ENCODE results near the gene TRAPPC6A.

The TRAPPC6A gene

GRCh38 chr19:45133661-45134060 lies 44.4 kb downstream of the TRAPPC6A start:
- Histone ChIP-seq H3K9me3 (ENCODE audit: control insufficient read depth in 1 of 2, low read length in 2 of 2) (no peaks in the 10 kb centered on the region), H3K27ac (ENCODE audit: low read length) (no peak overlapping the region), H3K4me3 (ENCODE audit: low read depth in 1 of 2, low read length in 2 of 2) (no peak overlapping the region), H3K36me3 (ENCODE audit: control insufficient read depth in 1 of 2, insufficient read depth in 2 of 2, low read length in 2 of 2) (peaks cover 0 to 3% of the 10 kb centered on the region in 2 donors), H3K4me1 (ENCODE audit: control insufficient read depth in 1 of 2, insufficient read depth in 2 of 2, low read length in 2 of 2) (peaks cover 3 to 11% of the 10 kb centered on the region in 2 donors), H3K27me3 (ENCODE audit: low read depth, low read length) (no peaks in the 10 kb centered on the region)

GRCh38 chr19:45130888-45131615 lies 47.0 kb downstream of the TRAPPC6A start:
- H3K4me1 ChIP-seq (ENCODE audit: control insufficient read depth in 1 of 2, insufficient read depth in 2 of 2, low read length in 2 of 2): no peaks in the 10 kb centered on the region
- H3K4me3 ChIP-seq (ENCODE audit: low read depth in 1 of 2, low read length in 2 of 2): no peak overlapping the region
- H3K36me3 ChIP-seq (ENCODE audit: control insufficient read depth in 1 of 2, insufficient read depth in 2 of 2, low read length in 2 of 2): peaks cover 0 to 6% of the 10 kb centered on the region in 2 donors
- H3K9me3 ChIP-seq (ENCODE audit: control insufficient read depth in 1 of 2, low read length in 2 of 2): no peaks in the 10 kb centered on the region
- H3K27ac ChIP-seq (ENCODE audit: low read length): no peak overlapping the region
- H3K27me3 ChIP-seq (ENCODE audit: low read depth, low read length): no peaks in the 10 kb centered on the region

GRCh38 chr19:45130236-45130635 lies 47.8 kb downstream of the TRAPPC6A start:
- no peak overlapping the region for H3K27ac ChIP-seq (ENCODE audit: low read length)
- peaks cover 0 to 3% of the 10 kb centered on the region in 2 donors for H3K4me1 ChIP-seq (ENCODE audit: control insufficient read depth in 1 of 2, insufficient read depth in 2 of 2, low read length in 2 of 2)
- H3K36me3 ChIP-seq (ENCODE audit: control insufficient read depth in 1 of 2, insufficient read depth in 2 of 2, low read length in 2 of 2): peaks cover 0 to 6% of the 10 kb centered on the region in 2 donors
- H3K27me3 ChIP-seq (ENCODE audit: low read depth, low read length): no peaks in the 10 kb centered on the region
- H3K4me3 ChIP-seq (ENCODE audit: low read depth in 1 of 2, low read length in 2 of 2): no peak overlapping the region
- no peaks in the 10 kb centered on the region for H3K9me3 ChIP-seq (ENCODE audit: control insufficient read depth in 1 of 2, low read length in 2 of 2)

- Histone ChIP-seq H3K27ac (ENCODE audit: low read length) (no peak overlapping the region), H3K27me3 (ENCODE audit: low read depth, low read length) (no peaks in the 10 kb centered on the region), H3K4me3 (ENCODE audit: low read depth in 1 of 2, low read length in 2 of 2) (no peak overlapping the region), H3K9me3 (ENCODE audit: control insufficient read depth in 1 of 2, low read length in 2 of 2) (no peaks in the 10 kb centered on the region), H3K36me3 (ENCODE audit: control insufficient read depth in 1 of 2, insufficient read depth in 2 of 2, low read length in 2 of 2) (peaks cover 0 to 6% of the 10 kb centered on the region in 2 donors), H3K4me1 (ENCODE audit: control insufficient read depth in 1 of 2, insufficient read depth in 2 of 2, low read length in 2 of 2) (peaks cover 0 to 3% of the 10 kb centered on the region in 2 donors)
Measured at GRCh38 chr19:45128806-45129205, 49.2 kb downstream of the TRAPPC6A start.

- Histone ChIP-seq H3K9me3 (ENCODE audit: control insufficient read depth in 1 of 2, low read length in 2 of 2) (no peaks in the 10 kb centered on the region), H3K4me3 (ENCODE audit: low read depth in 1 of 2, low read length in 2 of 2) (no peak overlapping the region), H3K36me3 (ENCODE audit: control insufficient read depth in 1 of 2, insufficient read depth in 2 of 2, low read length in 2 of 2) (peaks cover 0 to 6% of the 10 kb centered on the region in 2 donors), H3K27me3 (ENCODE audit: low read depth, low read length) (no peaks in the 10 kb centered on the region), H3K4me1 (ENCODE audit: control insufficient read depth in 1 of 2, insufficient read depth in 2 of 2, low read length in 2 of 2) (peaks cover 0 to 3% of the 10 kb centered on the region in 2 donors), H3K27ac (ENCODE audit: low read length) (no peak overlapping the region)
Measured at GRCh38 chr19:45128146-45128545, 49.9 kb downstream of the TRAPPC6A start.

GRCh38 chr19:45126654-45127053 lies 51.4 kb downstream of the TRAPPC6A start:
- H3K27me3 ChIP-seq (ENCODE audit: low read depth, low read length): no peaks in the 10 kb centered on the region
- H3K4me3 ChIP-seq (ENCODE audit: low read depth in 1 of 2, low read length in 2 of 2): no peak overlapping the region
- peaks cover 3% of the 10 kb centered on the region in 2 donors for H3K4me1 ChIP-seq (ENCODE audit: control insufficient read depth in 1 of 2, insufficient read depth in 2 of 2, low read length in 2 of 2)
- no peaks in the 10 kb centered on the region for H3K9me3 ChIP-seq (ENCODE audit: control insufficient read depth in 1 of 2, low read length in 2 of 2)
- H3K27ac ChIP-seq (ENCODE audit: low read length): no peak overlapping the region
- H3K36me3 ChIP-seq (ENCODE audit: control insufficient read depth in 1 of 2, insufficient read depth in 2 of 2, low read length in 2 of 2): peaks cover 0 to 6% of the 10 kb centered on the region in 2 donors

GRCh38 chr19:45125975-45126493 lies 52.0 kb downstream of the TRAPPC6A start:
- Histone ChIP-seq H3K27ac (ENCODE audit: low read length) (no peak overlapping the region), H3K4me3 (ENCODE audit: low read depth in 1 of 2, low read length in 2 of 2) (no peak overlapping the region), H3K27me3 (ENCODE audit: low read depth, low read length) (no peaks in the 10 kb centered on the region), H3K4me1 (ENCODE audit: control insufficient read depth in 1 of 2, insufficient read depth in 2 of 2, low read length in 2 of 2) (peaks cover 3% of the 10 kb centered on the region in 2 donors), H3K9me3 (ENCODE audit: control insufficient read depth in 1 of 2, low read length in 2 of 2) (no peaks in the 10 kb centered on the region), H3K36me3 (ENCODE audit: control insufficient read depth in 1 of 2, insufficient read depth in 2 of 2, low read length in 2 of 2) (peaks cover 0 to 6% of the 10 kb centered on the region in 2 donors)

GRCh38 chr19:45125360-45125759 lies 52.7 kb downstream of the TRAPPC6A start:
- Histone ChIP-seq H3K4me1 (ENCODE audit: control insufficient read depth in 1 of 2, insufficient read depth in 2 of 2, low read length in 2 of 2) (peaks cover 3% of the 10 kb centered on the region in 2 donors), H3K27me3 (ENCODE audit: low read depth, low read length) (no peaks in the 10 kb centered on the region), H3K4me3 (ENCODE audit: low read depth in 1 of 2, low read length in 2 of 2) (no peak overlapping the region), H3K27ac (ENCODE audit: low read length) (no peak overlapping the region), H3K9me3 (ENCODE audit: control insufficient read depth in 1 of 2, low read length in 2 of 2) (no peaks in the 10 kb centered on the region), H3K36me3 (ENCODE audit: control insufficient read depth in 1 of 2, insufficient read depth in 2 of 2, low read length in 2 of 2) (peaks cover 0 to 6% of the 10 kb centered on the region in 2 donors)

- Histone ChIP-seq H3K36me3 (ENCODE audit: control insufficient read depth in 1 of 2, insufficient read depth in 2 of 2, low read length in 2 of 2) (peaks cover 0 to 6% of the 10 kb centered on the region in 2 donors), H3K27me3 (ENCODE audit: low read depth, low read length) (no peaks in the 10 kb centered on the region), H3K4me3 (ENCODE audit: low read depth in 1 of 2, low read length in 2 of 2) (no peak overlapping the region), H3K9me3 (ENCODE audit: control insufficient read depth in 1 of 2, low read length in 2 of 2) (no peaks in the 10 kb centered on the region), H3K27ac (ENCODE audit: low read length) (no peak overlapping the region), H3K4me1 (ENCODE audit: control insufficient read depth in 1 of 2, insufficient read depth in 2 of 2, low read length in 2 of 2) (peaks cover 3% of the 10 kb centered on the region in 2 donors)
Measured at GRCh38 chr19:45124021-45124420, 54.0 kb downstream of the TRAPPC6A start.

- Histone ChIP-seq H3K27me3 (ENCODE audit: low read depth, low read length) (no peaks in the 10 kb centered on the region), H3K4me3 (ENCODE audit: low read depth in 1 of 2, low read length in 2 of 2) (no peak overlapping the region), H3K9me3 (ENCODE audit: control insufficient read depth in 1 of 2, low read length in 2 of 2) (no peaks in the 10 kb centered on the region), H3K4me1 (ENCODE audit: control insufficient read depth in 1 of 2, insufficient read depth in 2 of 2, low read length in 2 of 2) (peaks cover 3 to 6% of the 10 kb centered on the region in 2 donors), H3K27ac (ENCODE audit: low read length) (no peak overlapping the region), H3K36me3 (ENCODE audit: control insufficient read depth in 1 of 2, insufficient read depth in 2 of 2, low read length in 2 of 2) (peaks cover 0 to 1% of the 10 kb centered on the region in 2 donors)
Measured at GRCh38 chr19:45123440-45123850, 54.6 kb downstream of the TRAPPC6A start.

- H3K36me3 ChIP-seq (ENCODE audit: control insufficient read depth in 1 of 2, insufficient read depth in 2 of 2, low read length in 2 of 2): no peaks in the 10 kb centered on the region
- H3K27me3 ChIP-seq (ENCODE audit: low read depth, low read length): no peaks in the 10 kb centered on the region
- no peaks in the 10 kb centered on the region for H3K9me3 ChIP-seq (ENCODE audit: control insufficient read depth in 1 of 2, low read length in 2 of 2)
- no peak overlapping the region for H3K4me3 ChIP-seq (ENCODE audit: low read depth in 1 of 2, low read length in 2 of 2)
- peaks cover 3 to 12% of the 10 kb centered on the region in 2 donors for H3K4me1 ChIP-seq (ENCODE audit: control insufficient read depth in 1 of 2, insufficient read depth in 2 of 2, low read length in 2 of 2)
- H3K27ac ChIP-seq (ENCODE audit: low read length): no peak overlapping the region
Measured at GRCh38 chr19:45122832-45123231, 55.2 kb downstream of the TRAPPC6A start.

Data from muscle layer of duodenum (tissue), 2 donors.